ENCODE data around the gene LRP2BP.
A peak's percentile ranks its signal among the peaks of the same experiment; 100 is the strongest.

The LRP2BP gene

GRCh38 chr4:185395956-185396723 is 416 bp upstream of the LRP2BP start:
- Histone ChIP-seq H3K9me3 (ENCODE audit: control insufficient read depth, insufficient read depth, low read length) (no peaks in the 10 kb centered on the region), H3K27ac (ENCODE audit: low read length) (no peak overlapping the region)

GRCh38 chr4:185394568-185395237 is 1.0 kb downstream of the LRP2BP start:
- no peak for DNase-seq (ENCODE audit: low read depth, low spot score)
- Histone ChIP-seq H3K4me1 (ENCODE audit: control insufficient read depth, insufficient read depth, low read length) (no peaks in the 10 kb centered on the region), H3K4me3 (ENCODE audit: low read length) (no peak overlapping the region), H3K27ac (ENCODE audit: low read length) (no peak overlapping the region), H3K36me3 (ENCODE audit: control insufficient read depth, insufficient read depth, low read length) (no peaks in the 10 kb centered on the region), H3K27me3 (ENCODE audit: control insufficient read depth, insufficient read depth, low read length) (no peaks in the 10 kb centered on the region), H3K9me3 (ENCODE audit: control insufficient read depth, insufficient read depth, low read length) (no peaks in the 10 kb centered on the region)
- 100% methylated on average over 4 of the region's 12 CpGs for WGBS (ENCODE audit: insufficient coverage, insufficient read length)

More at GRCh38 chr4:185395956-185396723, 416 bp upstream of the LRP2BP start:
- peak; percentile 85 for DNase-seq (ENCODE audit: low read depth, low spot score)
- WGBS (ENCODE audit: insufficient coverage, insufficient read length) = no CpG with 5 or more reads among the region's 98 CpGs
- no peaks in the 10 kb centered on the region for H3K4me1 ChIP-seq (ENCODE audit: control insufficient read depth, insufficient read depth, low read length)
- H3K4me3 ChIP-seq (ENCODE audit: low read length) = peak overlapping the region; percentile 29; the same call in 1 of the 2 replicates
- H3K27me3 ChIP-seq (ENCODE audit: control insufficient read depth, insufficient read depth, low read length) = no peaks in the 10 kb centered on the region
- H3K36me3 ChIP-seq (ENCODE audit: control insufficient read depth, insufficient read depth, low read length) = no peaks in the 10 kb centered on the region

DNA sequence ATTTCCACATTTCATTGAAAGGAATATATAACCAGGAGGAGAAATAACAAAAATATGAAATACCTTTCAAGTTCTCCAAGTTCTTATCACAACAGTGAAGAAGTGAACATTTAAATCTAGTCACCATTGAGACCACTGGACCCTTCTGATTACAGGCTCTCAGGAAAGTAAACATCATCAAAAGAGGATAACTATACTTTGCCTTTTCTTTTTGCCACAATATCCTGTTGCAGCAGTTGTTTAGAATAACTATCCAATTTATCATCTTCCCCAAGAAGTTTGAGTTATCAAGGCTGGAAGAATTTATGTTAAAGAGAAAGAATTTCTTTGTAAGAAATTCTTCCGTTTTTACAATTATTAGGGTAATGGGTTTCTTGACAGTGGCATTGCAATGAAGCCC is 3.6 kb downstream of the LRP2BP start:
- WGBS (ENCODE audit: insufficient coverage, insufficient read length) = no CpG with 5 or more reads among the region's 1 CpG
- Histone ChIP-seq H3K36me3 (ENCODE audit: control insufficient read depth, insufficient read depth, low read length) (no peaks in the 10 kb centered on the region), H3K4me3 (ENCODE audit: low read length) (no peak overlapping the region), H3K27me3 (ENCODE audit: control insufficient read depth, insufficient read depth, low read length) (no peaks in the 10 kb centered on the region), H3K27ac (ENCODE audit: low read length) (no peak overlapping the region), H3K9me3 (ENCODE audit: control insufficient read depth, insufficient read depth, low read length) (no peaks in the 10 kb centered on the region), H3K4me1 (ENCODE audit: control insufficient read depth, insufficient read depth, low read length) (no peaks in the 10 kb centered on the region)
- DNase-seq (ENCODE audit: low read depth, low spot score) = no peak

DNA sequence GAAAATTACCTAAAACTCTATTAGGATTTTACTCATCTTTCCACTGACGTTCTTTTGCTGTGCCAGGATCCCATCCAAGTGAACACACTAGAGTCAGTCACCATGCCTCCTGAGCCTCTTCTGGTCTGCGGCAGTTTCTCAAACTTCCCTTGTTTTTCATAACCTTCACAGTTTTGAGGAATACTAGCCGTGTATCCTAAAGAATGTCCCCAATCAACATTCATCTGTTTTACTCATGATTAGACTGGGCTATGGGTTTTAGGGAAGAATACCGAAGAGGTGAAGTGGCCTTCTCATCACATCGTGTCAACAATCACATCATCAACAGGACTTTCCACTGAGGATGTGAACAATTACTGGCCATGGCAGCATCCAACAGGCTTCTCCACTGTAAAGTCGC is 4.8 kb downstream of the LRP2BP start:
- no CpG with 5 or more reads among the region's 6 CpGs for WGBS (ENCODE audit: insufficient coverage, insufficient read length)
- no peak overlapping the region for H3K27ac ChIP-seq (ENCODE audit: low read length)
- H3K4me1 ChIP-seq (ENCODE audit: control insufficient read depth, insufficient read depth, low read length) = no peaks in the 10 kb centered on the region
- no peak for DNase-seq (ENCODE audit: low read depth, low spot score)
- H3K27me3 ChIP-seq (ENCODE audit: control insufficient read depth, insufficient read depth, low read length) = no peaks in the 10 kb centered on the region
- H3K9me3 ChIP-seq (ENCODE audit: control insufficient read depth, insufficient read depth, low read length) = no peaks in the 10 kb centered on the region
- H3K4me3 ChIP-seq (ENCODE audit: low read length) = no peak overlapping the region
- H3K36me3 ChIP-seq (ENCODE audit: control insufficient read depth, insufficient read depth, low read length) = no peaks in the 10 kb centered on the region

DNA sequence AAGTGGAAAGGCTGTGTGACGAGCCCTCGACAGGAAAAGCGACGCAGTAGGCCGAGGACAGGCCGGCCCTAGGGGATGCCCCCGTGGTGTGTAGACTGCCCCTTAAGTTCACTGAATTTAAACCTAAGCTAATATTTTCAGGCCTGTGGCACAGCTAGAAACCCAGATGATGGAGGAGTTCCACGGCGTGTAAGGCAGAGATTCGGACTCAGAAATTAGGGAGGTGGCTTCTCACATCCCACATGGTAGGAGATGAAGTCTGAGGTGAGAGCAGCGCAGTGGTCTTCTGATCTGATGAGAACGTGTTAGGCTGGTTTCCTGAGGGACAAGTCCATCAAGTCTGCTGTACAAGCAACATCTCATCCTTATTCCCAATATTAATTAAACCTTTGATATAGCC is 7.8 kb downstream of the LRP2BP start:
- no peak for DNase-seq (ENCODE audit: low read depth, low spot score)
- no peaks in the 10 kb centered on the region for H3K27me3 ChIP-seq (ENCODE audit: control insufficient read depth, insufficient read depth, low read length)
- H3K36me3 ChIP-seq (ENCODE audit: control insufficient read depth, insufficient read depth, low read length) = no peaks in the 10 kb centered on the region
- no peak overlapping the region for H3K4me3 ChIP-seq (ENCODE audit: low read length)
- no peaks in the 10 kb centered on the region for H3K9me3 ChIP-seq (ENCODE audit: control insufficient read depth, insufficient read depth, low read length)
- no peaks in the 10 kb centered on the region for H3K4me1 ChIP-seq (ENCODE audit: control insufficient read depth, insufficient read depth, low read length)
- no peak overlapping the region for H3K27ac ChIP-seq (ENCODE audit: low read length)
- WGBS (ENCODE audit: insufficient coverage, insufficient read length) = no CpG with 5 or more reads among the region's 12 CpGs

GRCh38 chr4:185384930-185385331 is 10.8 kb downstream of the LRP2BP start:
- Histone ChIP-seq H3K4me3 (ENCODE audit: low read length) (no peak overlapping the region), H3K9me3 (ENCODE audit: control insufficient read depth, insufficient read depth, low read length) (no peaks in the 10 kb centered on the region; the same call in 1 of the 2 replicates), H3K36me3 (ENCODE audit: control insufficient read depth, insufficient read depth, low read length) (no peaks in the 10 kb centered on the region), H3K27ac (ENCODE audit: low read length) (no peak overlapping the region), H3K4me1 (ENCODE audit: control insufficient read depth, insufficient read depth, low read length) (no peaks in the 10 kb centered on the region), H3K27me3 (ENCODE audit: control insufficient read depth, insufficient read depth, low read length) (no peaks in the 10 kb centered on the region)
- no peak for DNase-seq (ENCODE audit: low read depth, low spot score)
- WGBS (ENCODE audit: insufficient coverage, insufficient read length) = no CpG with 5 or more reads among the region's 10 CpGs

DNA sequence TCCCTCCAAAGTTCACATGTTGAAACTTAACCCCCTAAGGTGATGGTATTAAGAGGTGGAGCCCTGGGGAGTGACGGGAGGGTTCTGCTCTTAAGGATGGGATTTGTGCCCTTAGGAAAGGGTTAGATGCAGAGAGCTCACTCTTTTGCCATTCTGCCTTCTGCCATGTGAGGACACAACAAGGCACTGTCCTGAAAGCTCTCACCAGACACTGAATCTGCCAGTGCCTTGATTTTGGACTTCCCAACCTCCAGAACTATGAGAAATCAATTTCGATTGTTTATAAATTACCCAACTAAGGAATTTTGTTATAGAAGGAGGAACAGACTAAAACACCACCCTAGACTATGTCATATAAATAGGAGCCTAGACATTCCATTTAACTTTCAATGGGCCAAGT is 11.7 kb downstream of the LRP2BP start:
- Histone ChIP-seq H3K4me3 (ENCODE audit: low read length) (no peak overlapping the region), H3K27me3 (ENCODE audit: control insufficient read depth, insufficient read depth, low read length) (no peaks in the 10 kb centered on the region), H3K36me3 (ENCODE audit: control insufficient read depth, insufficient read depth, low read length) (no peaks in the 10 kb centered on the region), H3K4me1 (ENCODE audit: control insufficient read depth, insufficient read depth, low read length) (no peaks in the 10 kb centered on the region), H3K9me3 (ENCODE audit: control insufficient read depth, insufficient read depth, low read length) (no peaks in the 10 kb centered on the region; the same call in 1 of the 2 replicates), H3K27ac (ENCODE audit: low read length) (no peak overlapping the region)
- WGBS (ENCODE audit: insufficient coverage, insufficient read length) = no CpG with 5 or more reads among the region's 2 CpGs
- no peak for DNase-seq (ENCODE audit: low read depth, low spot score)

- Histone ChIP-seq H3K27ac (ENCODE audit: low read length) (no peak overlapping the region), H3K9me3 (ENCODE audit: control insufficient read depth, insufficient read depth, low read length) (no peaks in the 10 kb centered on the region; the same call in 1 of the 2 replicates), H3K36me3 (ENCODE audit: control insufficient read depth, insufficient read depth, low read length) (no peaks in the 10 kb centered on the region), H3K4me3 (ENCODE audit: low read length) (no peak overlapping the region), H3K27me3 (ENCODE audit: control insufficient read depth, insufficient read depth, low read length) (no peaks in the 10 kb centered on the region), H3K4me1 (ENCODE audit: control insufficient read depth, insufficient read depth, low read length) (no peaks in the 10 kb centered on the region)
- no CpG with 5 or more reads among the region's 4 CpGs for WGBS (ENCODE audit: insufficient coverage, insufficient read length)
- no peak for DNase-seq (ENCODE audit: low read depth, low spot score)
These were observed 12.3 kb downstream of the LRP2BP start for GRCh38 chr4:185383451-185383850.

DNA sequence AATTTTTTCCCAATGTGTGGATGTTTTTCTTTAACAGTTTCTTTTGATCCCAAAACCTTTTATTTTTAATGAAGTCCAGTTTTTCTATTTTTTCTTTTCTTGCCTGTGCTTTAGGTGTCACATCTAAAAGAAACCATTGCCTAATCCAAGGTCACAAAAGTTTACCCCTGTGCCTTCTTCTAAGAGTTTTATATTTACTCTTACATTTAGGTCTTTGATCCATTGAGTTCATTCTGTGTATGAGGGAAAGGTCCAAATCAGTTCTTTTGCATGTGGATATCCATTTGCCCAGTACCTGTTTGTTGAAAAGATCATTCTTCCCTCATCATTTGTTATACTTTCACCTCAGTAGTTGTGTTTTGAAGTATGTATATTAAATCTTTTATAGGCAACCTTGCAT is 13.0 kb downstream of the LRP2BP start:
- no peak overlapping the region for H3K27ac ChIP-seq (ENCODE audit: low read length)
- no peaks in the 10 kb centered on the region for H3K4me1 ChIP-seq (ENCODE audit: control insufficient read depth, insufficient read depth, low read length)
- no peak for DNase-seq (ENCODE audit: low read depth, low spot score)
- H3K27me3 ChIP-seq (ENCODE audit: control insufficient read depth, insufficient read depth, low read length) = no peaks in the 10 kb centered on the region
- H3K4me3 ChIP-seq (ENCODE audit: low read length) = no peak overlapping the region
- no peaks in the 10 kb centered on the region for H3K36me3 ChIP-seq (ENCODE audit: control insufficient read depth, insufficient read depth, low read length)
- H3K9me3 ChIP-seq (ENCODE audit: control insufficient read depth, insufficient read depth, low read length) = no peaks in the 10 kb centered on the region; the same call in 1 of the 2 replicates

DNA sequence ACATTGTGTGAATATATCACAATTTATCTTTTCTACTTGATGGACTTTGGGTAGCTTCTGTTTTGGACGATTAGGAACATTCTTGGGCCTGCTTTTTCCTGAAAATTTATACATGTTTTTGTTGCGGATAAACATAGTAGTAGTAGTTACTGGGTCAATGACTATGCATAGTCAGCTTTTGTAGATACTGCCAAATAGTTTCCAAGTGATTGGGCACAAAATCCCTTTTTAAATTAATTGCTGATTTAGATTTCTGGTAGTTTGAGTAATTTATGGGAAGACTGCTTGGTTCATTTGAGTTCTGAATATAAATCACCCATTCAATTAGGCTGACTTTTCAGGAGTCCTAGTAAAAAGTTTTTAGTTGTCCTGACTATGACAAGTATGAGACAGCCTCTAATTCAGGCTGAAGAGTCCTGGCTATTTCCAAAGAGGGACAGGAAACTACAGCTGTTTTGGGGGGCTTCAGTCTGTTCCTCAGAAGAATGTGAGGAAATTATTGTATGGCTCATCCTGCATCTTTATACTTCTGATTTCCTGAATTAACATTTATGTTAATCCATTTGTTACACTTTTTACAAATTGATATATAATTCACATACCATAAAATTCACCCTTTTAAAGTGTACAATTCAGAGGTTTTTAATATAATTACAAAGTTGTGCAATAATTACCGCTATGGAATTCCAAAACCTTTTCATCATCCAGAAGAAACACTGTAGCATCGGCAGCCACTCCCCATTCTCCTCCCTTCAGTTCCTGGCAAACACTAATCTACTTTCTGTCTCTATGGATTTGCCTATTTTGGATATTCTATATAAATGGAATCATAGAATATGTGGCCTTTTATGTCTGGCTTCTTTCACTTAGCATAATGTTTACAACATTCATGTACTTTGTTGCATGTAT is 14.2 kb downstream of the LRP2BP start:
- Histone ChIP-seq H3K4me1 (ENCODE audit: control insufficient read depth, insufficient read depth, low read length) (no peaks in the 10 kb centered on the region), H3K4me3 (ENCODE audit: low read length) (no peak overlapping the region), H3K36me3 (ENCODE audit: control insufficient read depth, insufficient read depth, low read length) (no peaks in the 10 kb centered on the region), H3K27me3 (ENCODE audit: control insufficient read depth, insufficient read depth, low read length) (no peaks in the 10 kb centered on the region), H3K27ac (ENCODE audit: low read length) (no peak overlapping the region), H3K9me3 (ENCODE audit: control insufficient read depth, insufficient read depth, low read length) (no peaks in the 10 kb centered on the region; the same call in 1 of the 2 replicates)
- no peak for DNase-seq (ENCODE audit: low read depth, low spot score)
- no CpG with 5 or more reads among the region's 4 CpGs for WGBS (ENCODE audit: insufficient coverage, insufficient read length)
